Right kidney (tissue), 9 donors: ENCODE measurements around the gene CAVIN3.

Experiments used
- DNase-seq: peaks from one replicate; pipeline ENCODE4 v3.0.0-alpha.2; 2016
- long read RNA-seq, 8 donors: transcript quantifications; one replicate each; lab custom pipeline, GENCODE V29; 2026

Gene CAVIN3, protein sequence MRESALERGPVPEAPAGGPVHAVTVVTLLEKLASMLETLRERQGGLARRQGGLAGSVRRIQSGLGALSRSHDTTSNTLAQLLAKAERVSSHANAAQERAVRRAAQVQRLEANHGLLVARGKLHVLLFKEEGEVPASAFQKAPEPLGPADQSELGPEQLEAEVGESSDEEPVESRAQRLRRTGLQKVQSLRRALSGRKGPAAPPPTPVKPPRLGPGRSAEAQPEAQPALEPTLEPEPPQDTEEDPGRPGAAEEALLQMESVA
- long read RNA-seq, donor 1, transcript CAVIN3-201 (2 exons, 1,174 nt) = major isoform, 22 of 22 reads
- long read RNA-seq, donor 1, partial matches to known transcripts = 0 of 22 reads
- long read RNA-seq, donor 1, other reads (novel, unspliced or antisense) = 0 of 22 reads
- long read RNA-seq, donor 2, transcript CAVIN3-201 (2 exons, 1,174 nt) = major isoform, 22 of 31 reads
- long read RNA-seq, donor 2, partial matches to known transcripts = 9 of 31 reads
- long read RNA-seq, donor 2, other reads (novel, unspliced or antisense) = 0 of 31 reads
- long read RNA-seq, donor 3, transcript CAVIN3-201 (2 exons, 1,174 nt) = major isoform, 7 of 10 reads
- long read RNA-seq, donor 3, partial matches to known transcripts = 0 of 10 reads
- long read RNA-seq, donor 3, other reads (novel, unspliced or antisense) = 0 of 10 reads
- long read RNA-seq, donor 4, transcript CAVIN3-201 (2 exons, 1,174 nt) = major isoform, 17 of 18 reads
- long read RNA-seq, donor 4, partial matches to known transcripts = 0 of 18 reads
- long read RNA-seq, donor 4, other reads (novel, unspliced or antisense) = 0 of 18 reads
- long read RNA-seq, donor 5, transcript CAVIN3-201 (2 exons, 1,174 nt) = major isoform, 26 of 37 reads
- long read RNA-seq, donor 5, partial matches to known transcripts = 10 of 37 reads
- long read RNA-seq, donor 5, other reads (novel, unspliced or antisense) = 0 of 37 reads
- long read RNA-seq, donor 6, transcript CAVIN3-201 (2 exons, 1,174 nt) = major isoform, 16 of 16 reads
- long read RNA-seq, donor 6, partial matches to known transcripts = 0 of 16 reads
- long read RNA-seq, donor 6, other reads (novel, unspliced or antisense) = 0 of 16 reads
- long read RNA-seq, donor 7, transcript CAVIN3-201 (2 exons, 1,174 nt) = major isoform, 24 of 27 reads
- long read RNA-seq, donor 7, partial matches to known transcripts = 0 of 27 reads
- long read RNA-seq, donor 7, other reads (novel, unspliced or antisense) = 0 of 27 reads
- long read RNA-seq, donor 8, transcript CAVIN3-201 (2 exons, 1,174 nt) = major isoform, 19 of 28 reads
- long read RNA-seq, donor 8, partial matches to known transcripts = 9 of 28 reads
- long read RNA-seq, donor 8, other reads (novel, unspliced or antisense) = 0 of 28 reads

DNA sequence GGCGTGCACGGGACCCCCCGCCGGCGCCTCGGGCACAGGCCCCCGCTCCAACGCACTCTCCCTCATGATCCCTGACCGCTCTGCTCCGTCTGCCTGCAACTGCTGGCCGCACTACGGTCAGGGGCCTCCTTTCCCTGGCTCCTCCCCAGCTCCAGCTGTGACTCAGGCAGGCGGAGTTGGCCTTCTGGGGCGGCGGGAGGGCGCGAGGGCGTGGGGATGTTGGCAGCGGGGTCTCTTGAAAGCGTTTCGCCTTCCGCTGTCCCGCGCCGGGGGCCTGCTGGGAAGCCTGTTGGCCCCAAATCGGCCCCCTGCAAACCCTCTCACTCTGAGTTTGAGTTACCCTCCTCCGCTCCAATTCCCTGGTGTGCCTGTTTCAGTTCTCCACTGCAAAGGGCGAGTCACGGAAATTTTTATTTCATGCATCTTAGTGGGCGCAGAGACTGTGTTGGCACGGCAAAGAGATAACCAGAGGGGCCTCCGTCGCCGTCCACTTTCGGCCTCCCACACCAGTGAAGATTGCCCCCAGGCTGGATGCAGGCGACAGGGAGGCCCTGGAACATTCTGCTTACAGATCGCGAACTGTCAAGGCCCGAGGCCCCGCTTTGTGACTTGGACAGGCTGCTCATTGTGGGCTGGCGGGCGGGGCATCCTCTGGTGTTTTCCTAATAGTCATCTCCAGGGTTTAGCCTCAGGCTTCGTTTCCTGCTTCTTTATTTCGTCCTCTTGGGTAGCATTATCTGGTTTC lies at the start of gene CAVIN3:
CAVIN3 (minus strand) TSS at position 91 of the 745 bp plus-strand sequence; CDS start at position 66, 25 bp downstream.
- no peak for DNase-seq

- no peak for DNase-seq
Observed at GRCh38 chr11:6365659-6366058, 45.4 kb upstream of the CAVIN3 start.

GRCh38 chr11:6362873-6363678 lies 42.8 kb upstream of the CAVIN3 start:
- peak; percentile 41 for DNase-seq

- no peak for DNase-seq
Observed at GRCh38 chr11:6362185-6362872, 42.0 kb upstream of the CAVIN3 start.

- DNase-seq = no peak
Observed at GRCh38 chr11:6360183-6360582, 39.9 kb upstream of the CAVIN3 start.

- no peak for DNase-seq
Observed at GRCh38 chr11:6357222-6357621, 36.9 kb upstream of the CAVIN3 start.

DNA sequence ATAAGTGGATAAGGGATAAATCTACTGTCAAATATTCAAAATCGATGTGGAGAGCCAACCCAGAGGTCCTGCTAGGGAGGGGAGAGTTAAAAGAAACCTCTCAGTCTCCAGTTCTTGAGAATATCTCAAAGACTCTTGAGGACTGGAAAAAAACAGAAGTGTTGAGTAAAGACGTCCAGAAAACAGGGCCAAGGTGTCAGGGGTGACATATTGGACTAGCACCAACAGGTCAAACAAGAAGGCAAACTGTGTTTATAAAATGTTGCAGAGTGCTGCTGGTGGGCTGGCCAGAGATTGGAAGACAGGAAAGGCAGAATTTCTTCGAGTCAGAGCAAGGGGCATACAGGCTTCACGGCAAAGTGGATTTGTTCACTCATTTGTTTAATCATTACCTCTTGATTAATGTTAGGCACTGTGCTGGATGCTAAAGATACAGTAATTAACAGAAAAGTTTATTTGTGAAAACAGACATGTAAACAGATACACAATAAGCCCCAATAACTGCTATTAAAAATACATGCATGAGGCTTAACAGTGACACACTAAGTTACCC lies 36.3 kb upstream of the CAVIN3 start:
- no peak for DNase-seq

DNA sequence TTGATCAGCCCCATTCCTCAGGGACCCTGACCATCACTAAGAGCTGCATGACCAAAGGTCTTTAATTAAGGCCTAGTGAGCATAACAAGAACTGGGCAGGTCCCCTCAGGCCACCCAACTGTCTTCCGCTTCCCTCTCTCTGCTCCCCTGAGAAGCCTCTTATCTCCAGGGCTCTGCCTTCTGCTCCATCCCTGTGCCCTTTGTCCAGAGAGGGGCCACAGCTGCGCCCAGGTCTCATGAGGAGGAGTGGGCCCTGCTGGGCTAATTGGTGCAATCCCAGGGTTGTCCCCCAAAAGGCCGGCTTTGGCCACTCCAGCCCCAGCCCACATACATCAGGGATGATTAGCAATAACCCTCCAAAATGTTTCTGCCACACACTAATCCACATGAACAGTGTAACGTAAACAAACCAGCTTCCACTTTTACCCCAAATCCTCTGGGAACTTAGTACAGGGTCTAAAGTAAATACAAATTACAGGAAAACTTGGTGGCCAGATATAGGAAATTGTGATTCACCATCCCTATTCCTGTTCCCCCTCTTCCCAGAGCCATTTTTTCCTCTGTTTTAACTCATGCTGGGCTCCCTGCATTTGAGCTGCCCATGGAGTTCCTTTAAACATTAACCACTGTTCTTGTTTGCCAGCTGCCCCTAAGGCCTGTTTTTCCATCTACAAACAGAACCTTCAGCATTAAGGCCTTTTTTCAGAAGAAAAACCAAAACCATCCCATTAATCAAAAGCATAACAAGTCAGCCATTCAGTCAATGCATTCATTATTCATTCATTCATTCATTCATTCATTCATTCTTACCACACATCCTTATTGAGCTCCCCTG lies 34.6 kb upstream of the CAVIN3 start:
- DNase-seq = peak; percentile 27

GRCh38 chr11:6353367-6353987 lies 33.2 kb upstream of the CAVIN3 start:
- DNase-seq = peak; percentile 55

DNA sequence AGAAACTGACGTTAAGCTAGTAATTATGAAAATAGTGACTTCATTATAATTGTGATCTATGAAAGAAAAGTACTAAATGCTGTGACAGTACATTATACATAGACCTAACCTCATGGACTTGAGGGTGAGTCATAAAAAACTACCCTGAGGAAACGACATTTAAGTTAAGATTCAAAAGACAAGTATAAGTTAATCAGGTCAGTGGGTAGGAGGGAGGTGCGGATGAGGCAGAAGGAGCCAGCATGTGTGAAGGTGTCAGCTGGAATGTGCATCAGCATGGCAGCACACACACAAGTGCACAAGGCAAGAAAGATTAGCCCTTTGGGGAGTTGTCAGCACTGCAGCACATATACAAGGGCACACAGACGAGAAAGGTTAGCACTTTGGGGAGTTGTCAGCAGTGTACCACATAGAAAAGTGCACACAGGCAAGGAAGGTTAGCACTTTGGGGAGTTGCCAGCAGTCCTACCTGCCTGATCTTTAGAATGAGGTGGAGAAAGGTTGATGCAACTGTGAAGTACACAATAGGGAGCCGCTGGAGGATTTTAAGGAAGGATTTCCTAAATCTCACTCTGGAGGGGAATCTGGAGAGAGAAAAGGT lies 31.6 kb upstream of the CAVIN3 start:
- DNase-seq = no peak

- DNase-seq = no peak
Observed at GRCh38 chr11:6350486-6350885, 30.2 kb upstream of the CAVIN3 start.

GRCh38 chr11:6350043-6350442 lies 29.7 kb upstream of the CAVIN3 start:
- DNase-seq = no peak

DNA sequence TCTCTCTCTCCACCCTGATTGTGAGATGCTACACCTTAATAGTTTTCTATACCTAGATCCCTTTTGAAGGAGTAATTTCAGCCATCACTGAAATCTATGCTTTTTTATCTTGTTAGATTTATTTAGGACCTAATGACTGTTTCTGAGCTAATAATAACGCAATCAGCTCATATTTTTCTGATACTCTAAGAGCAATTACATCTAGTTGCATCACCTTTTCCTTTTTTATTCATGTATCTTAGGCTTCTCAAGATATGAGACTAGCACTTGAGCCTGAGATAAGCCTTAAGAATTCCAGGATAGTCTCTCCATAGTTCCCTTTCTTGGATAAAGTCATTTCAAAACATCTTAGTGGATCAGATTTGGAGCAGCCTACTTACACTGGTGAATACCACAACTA lies 25.1 kb upstream of the CAVIN3 start:
- DNase-seq = no peak

- no peak for DNase-seq
Observed at GRCh38 chr11:6336293-6336692, 16.0 kb upstream of the CAVIN3 start.

DNA sequence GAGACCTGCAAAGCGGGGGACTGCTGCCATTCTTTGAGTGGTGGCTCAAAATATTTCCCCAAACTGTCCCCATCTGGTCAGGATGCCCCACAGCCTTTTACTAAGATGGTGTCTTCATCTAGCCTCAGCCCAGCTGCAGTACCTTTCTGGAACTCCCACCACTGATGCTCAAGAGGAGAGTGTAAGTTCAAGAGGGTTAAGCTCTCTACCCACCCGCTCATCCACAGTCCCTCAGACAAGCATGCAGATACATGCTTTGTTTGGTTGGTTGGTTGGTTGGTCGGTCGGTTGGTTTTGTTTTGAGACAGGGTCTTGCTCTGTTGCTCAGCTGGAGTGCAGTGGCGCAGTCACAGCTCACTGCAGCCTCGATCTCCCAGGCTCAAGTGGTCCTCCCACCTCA lies 14.5 kb upstream of the CAVIN3 start:
- DNase-seq = no peak

GRCh38 chr11:6333095-6333494 lies 12.8 kb upstream of the CAVIN3 start:
- DNase-seq = no peak

DNA sequence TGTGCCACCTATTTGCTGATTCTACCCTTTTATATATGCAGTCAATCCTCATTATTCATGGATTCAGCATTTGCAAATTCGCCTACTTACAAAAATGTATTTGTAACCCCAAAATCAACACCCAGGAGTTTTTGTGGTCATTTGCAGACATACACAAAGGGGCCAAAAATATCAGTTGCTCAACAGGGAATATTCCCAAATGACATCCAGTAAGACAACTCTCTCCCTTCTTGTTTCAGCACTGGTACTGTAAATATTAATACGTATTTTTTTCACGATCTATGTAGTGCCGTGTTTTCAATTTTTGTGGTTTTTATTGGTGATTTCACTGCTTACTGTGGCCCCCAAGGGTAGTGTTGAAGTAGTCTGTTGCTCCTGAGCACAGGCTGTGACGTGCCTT lies 11.8 kb upstream of the CAVIN3 start:
- no peak for DNase-seq

- no peak for DNase-seq
Observed at GRCh38 chr11:6328321-6328720, 8.0 kb upstream of the CAVIN3 start.
